Peyer's patch (tissue), 4 donors: ENCODE measurements around the gene RHOXF2B. TPM values are rescaled to one million over a fixed set of nuclear protein-coding genes. Genes with fewer than 3 reads are reported as not detected.

Experiments
- DNase-seq, 3 donors: peaks; one replicate each; pipeline ENCODE4 v3.0.0-alpha.2; 2017 to 2019
- H3K27ac ChIP-seq, 4 donors: fragments of 200-600 bp; sonication (generic); one replicate each; pipeline ENCODE4 v1.5.1; 2016 to 2019
- H3K27me3 ChIP-seq, 2 donors: fragments of 200-600 bp; sonication (generic); one replicate each; pipeline ENCODE4 v1.5.1; 2019
- H3K36me3 ChIP-seq, 3 donors: fragments of 200-600 bp; sonication (generic); one replicate each; pipeline ENCODE4 v1.5.1; 2016 to 2019
- H3K4me1 ChIP-seq, 4 donors: fragments of 200-600 bp; sonication (generic); one replicate each; pipeline ENCODE4 v1.5.1; 2016 to 2019
- H3K4me3 ChIP-seq, 4 donors: fragments of 200-600 bp; sonication (generic); 1 replicate in 3 of 4; 2 replicates in 1 of 4; pipeline ENCODE4 v1.5.1; 2016 to 2019; ENCODE audit warnings: mild to moderate bottlenecking in 1 of 4
- H3K9me3 ChIP-seq, 4 donors: fragments of 200-600 bp; sonication (generic); one replicate each; pipeline ENCODE4 v1.5.1; 2016 to 2019; ENCODE audit warnings: mild to moderate bottlenecking in 1 of 4
- POLR2A ChIP-seq, 2 donors: fragments of 450-650 bp; IDR thresholded peaks; one replicate each; pipeline ENCODE4 v1.5.1; 2017; ENCODE audit warnings: antibody characterized with exemption in 2 of 2, mild to moderate bottlenecking in 2 of 2, moderate library complexity in 2 of 2
- total RNA-seq, 4 donors: library from RNA; depleted of rRNA; stranded (reverse); fragments of >200 nt; gene quantifications; one replicate each; pipeline ENCODE4 v1.1.0, GENCODE V29; 2016
- TF ChIP-seq, protein P1 (sequence below), 6 experiments: fragments of 450-650 bp in 4 of 6; fragments of 200-600 bp in 2 of 6; sonication (generic) in 1 of 6; IDR thresholded peaks; one replicate each; pipeline ENCODE4 v1.5.1; 2017 to 2019; ENCODE audit warnings: antibody characterized with exemption in 6 of 6, mild to moderate bottlenecking in 3 of 6, moderate library complexity in 1 of 6

RHOXF2B gene
- total RNA-seq, 4 donors from 2014 or later: not detected

DNA sequence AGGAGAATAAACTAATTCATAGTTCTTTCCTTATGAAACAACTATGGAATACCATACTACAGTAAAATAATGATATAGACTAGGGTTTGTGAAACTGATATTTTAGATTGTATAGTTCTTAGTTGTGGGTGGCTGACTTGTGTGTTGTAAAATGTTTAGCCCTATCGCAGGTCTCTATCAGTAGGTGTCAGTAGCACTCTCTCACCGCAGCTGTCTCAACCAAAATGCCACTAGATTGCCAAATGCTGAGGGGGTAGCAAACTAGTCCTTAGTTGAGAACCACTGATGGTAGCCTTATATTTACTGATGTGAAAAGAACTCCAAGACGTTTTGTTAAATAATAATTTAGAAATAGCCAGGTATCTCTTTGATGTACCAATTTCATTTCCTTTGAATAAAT lies 48.1 kb downstream of the RHOXF2B start:
- Histone ChIP-seq H3K27me3 (no peaks in the 10 kb centered on the region), H3K4me1 (no peaks in the 10 kb centered on the region), H3K4me3 (no peak overlapping the region), H3K9me3 (no peaks in the 10 kb centered on the region), H3K36me3 (no peaks in the 10 kb centered on the region), H3K27ac (no peak overlapping the region)
- TF ChIP-seq POLR2A (IDR thresholded peaks at IDR 0.05): no peak
- TF ChIP-seq, protein P1, sequence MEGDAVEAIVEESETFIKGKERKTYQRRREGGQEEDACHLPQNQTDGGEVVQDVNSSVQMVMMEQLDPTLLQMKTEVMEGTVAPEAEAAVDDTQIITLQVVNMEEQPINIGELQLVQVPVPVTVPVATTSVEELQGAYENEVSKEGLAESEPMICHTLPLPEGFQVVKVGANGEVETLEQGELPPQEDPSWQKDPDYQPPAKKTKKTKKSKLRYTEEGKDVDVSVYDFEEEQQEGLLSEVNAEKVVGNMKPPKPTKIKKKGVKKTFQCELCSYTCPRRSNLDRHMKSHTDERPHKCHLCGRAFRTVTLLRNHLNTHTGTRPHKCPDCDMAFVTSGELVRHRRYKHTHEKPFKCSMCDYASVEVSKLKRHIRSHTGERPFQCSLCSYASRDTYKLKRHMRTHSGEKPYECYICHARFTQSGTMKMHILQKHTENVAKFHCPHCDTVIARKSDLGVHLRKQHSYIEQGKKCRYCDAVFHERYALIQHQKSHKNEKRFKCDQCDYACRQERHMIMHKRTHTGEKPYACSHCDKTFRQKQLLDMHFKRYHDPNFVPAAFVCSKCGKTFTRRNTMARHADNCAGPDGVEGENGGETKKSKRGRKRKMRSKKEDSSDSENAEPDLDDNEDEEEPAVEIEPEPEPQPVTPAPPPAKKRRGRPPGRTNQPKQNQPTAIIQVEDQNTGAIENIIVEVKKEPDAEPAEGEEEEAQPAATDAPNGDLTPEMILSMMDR (IDR thresholded peaks at IDR 0.05): no peak
- DNase-seq: no peak

DNA sequence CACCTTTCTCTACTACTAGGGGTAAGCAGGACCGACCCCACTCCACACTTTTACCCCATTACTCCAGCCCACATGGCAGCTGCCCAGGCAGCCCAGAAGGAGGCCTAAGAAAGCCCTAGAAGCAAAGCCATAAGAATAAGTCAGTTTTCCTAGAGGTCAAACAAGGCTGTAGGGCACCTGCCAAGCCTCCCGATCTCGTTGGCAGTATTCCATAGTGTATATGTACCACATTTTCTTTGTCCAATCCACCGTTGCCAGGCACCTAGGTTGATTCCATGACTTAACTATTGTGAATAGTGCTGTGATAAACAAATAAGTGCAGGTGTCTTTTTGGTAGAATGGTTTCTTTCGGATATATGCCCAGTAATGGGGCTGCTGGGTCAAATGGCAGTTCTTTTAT lies 54.2 kb downstream of the RHOXF2B start:
- Histone ChIP-seq H3K4me3 (no peak overlapping the region), H3K27me3 (no peaks in the 10 kb centered on the region), H3K36me3 (no peaks in the 10 kb centered on the region), H3K4me1 (no peaks in the 10 kb centered on the region), H3K9me3 (no peaks in the 10 kb centered on the region), H3K27ac (no peak overlapping the region)
- TF ChIP-seq, protein P1 (IDR thresholded peaks at IDR 0.05): no peak
- TF ChIP-seq POLR2A (IDR thresholded peaks at IDR 0.05): no peak
- no peak for DNase-seq

DNA sequence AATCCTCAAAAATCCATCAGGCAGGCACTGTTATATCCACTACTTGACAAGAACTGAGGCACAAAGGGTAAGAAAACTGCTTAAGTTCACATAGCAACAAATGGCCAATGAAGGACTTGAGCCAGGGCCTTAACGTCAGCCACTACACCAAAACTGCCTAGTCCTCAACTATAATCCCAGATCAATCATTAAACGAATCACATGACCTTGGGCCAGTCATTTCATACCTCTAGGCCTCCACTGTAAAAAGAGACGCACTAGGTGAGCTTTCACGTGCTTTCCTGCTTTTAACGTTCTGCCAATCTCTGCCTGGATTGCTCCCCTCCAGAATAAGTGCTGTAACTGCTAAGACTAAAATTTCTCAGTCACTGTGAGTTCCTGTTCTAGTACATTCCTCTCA lies 54.7 kb downstream of the RHOXF2B start:
- no peak for TF ChIP-seq POLR2A (IDR thresholded peaks at IDR 0.05)
- TF ChIP-seq, protein P1 (IDR thresholded peaks at IDR 0.05): no peak
- DNase-seq: no peak
- Histone ChIP-seq H3K4me3 (no peak overlapping the region), H3K27me3 (no peaks in the 10 kb centered on the region), H3K27ac (no peak overlapping the region), H3K9me3 (no peaks in the 10 kb centered on the region), H3K36me3 (no peaks in the 10 kb centered on the region), H3K4me1 (no peaks in the 10 kb centered on the region)

Other genes starting within 250 kb of the RHOXF2B start
- gene UPF3B, start 224.7 kb downstream of the RHOXF2B start, total RNA-seq: 10 to 100 TPM in 2 of 4 donors, 1 to 10 TPM in 2; 5.3 to 28.9 (median 8.8) TPM
- 10 to 100 TPM; 11.6 to 16.6 (median 15.6) TPM for gene RNF113A, start 206.0 kb downstream of the RHOXF2B start, total RNA-seq
- 100 to 1,000 TPM in 1 of 4 donors, 10 to 100 TPM in 3; 58.1 to 109 (median 68.7) TPM for gene NDUFA1, start 205.9 kb downstream of the RHOXF2B start, total RNA-seq
- not detected for gene AKAP14, start 181.8 kb downstream of the RHOXF2B start, total RNA-seq
- 10 to 100 TPM in 2 of 4 donors, 1 to 10 TPM in 2; 4.1 to 10.5 (median 7.7) TPM for gene NKAP, start 133.9 kb downstream of the RHOXF2B start, total RNA-seq
- gene RHOXF1, start 38.2 kb upstream of the RHOXF2B start, total RNA-seq: 1 to 10 TPM in 2 of 4 donors, not detected in 2; 2.9 to 7.2 TPM
- gene RHOXF2, start 80.9 kb upstream of the RHOXF2B start, total RNA-seq: not detected
- 10 to 100 TPM in 1 of 4 donors, 1 to 10 TPM in 3; 4.9 to 13.0 (median 8.6) TPM for gene ZBTB33, start 173.1 kb upstream of the RHOXF2B start, total RNA-seq
- gene TMEM255A, start 233.8 kb upstream of the RHOXF2B start, total RNA-seq: 1 to 10 TPM in 1 of 4 donors, not detected in 3; 1.5 TPM